Neural cell (in vitro differentiated cells): ENCODE results near the gene IMMP2L. TPM values are rescaled to one million over a fixed set of nuclear protein-coding genes. Genes with fewer than 3 reads are reported as not detected.
A peak's percentile ranks its signal among the peaks of the same experiment; 100 is the strongest.

Experiments
- H2AFZ ChIP-seq: fragments of 200-600, 300-800 bp; sonication (generic), shearing (Covaris generic); 2 replicates; pipeline ENCODE4 v1.6.0; 2014; ENCODE audit warnings: low read depth, mild to moderate bottlenecking, antibody characterized with exemption, low read length, moderate library complexity
- H3F3A ChIP-seq: fragments of 200-600 bp; shearing (Covaris generic); 2 replicates; pipeline ENCODE4 v1.6.1; 2016; ENCODE audit warnings: mild to moderate bottlenecking, moderate library complexity, mixed read lengths, antibody characterized with exemption, low read length; ENCODE audit not compliant: insufficient read depth, poor library complexity, severe bottlenecking
- H3K27ac ChIP-seq: fragments of 200-600, 300-800 bp; sonication (generic), shearing (Covaris generic); 2 replicates; pipeline ENCODE4 v1.5.1; 2014; ENCODE audit warnings: mild to moderate bottlenecking, low read length, moderate library complexity
- H3K27me3 ChIP-seq: fragments of 300-800, 200-600 bp; sonication (generic), shearing (Covaris generic); 2 replicates; pipeline ENCODE4 v1.6.0; 2014; ENCODE audit warnings: mild to moderate bottlenecking, low read depth, low read length, moderate library complexity; ENCODE audit not compliant: insufficient read depth
- H3K36me3 ChIP-seq: fragments of 300-800, 200-600 bp; sonication (generic), shearing (Covaris generic); 2 replicates; pipeline ENCODE4 v1.5.1; 2014; ENCODE audit warnings: mild to moderate bottlenecking, antibody characterized with exemption, low read length, moderate library complexity; ENCODE audit not compliant: insufficient read depth
- H3K4me2 ChIP-seq: fragments of 300-800, 200-600 bp; sonication (generic), shearing (Covaris generic); 2 replicates; pipeline ENCODE4 v1.6.0; 2014; ENCODE audit warnings: mild to moderate bottlenecking, low read length
- H3K4me3 ChIP-seq: fragments of 300-800, 200-600 bp; sonication (generic), shearing (Covaris generic); 2 replicates; pipeline ENCODE4 v1.5.1; 2014; ENCODE audit warnings: mild to moderate bottlenecking, low read length, moderate library complexity
- H3K79me2 ChIP-seq: fragments of 200-600 bp; shearing (Covaris generic); replicated peaks from 2 replicates; pipeline ENCODE4 v1.6.0; 2014; ENCODE audit warnings: mild to moderate bottlenecking, low read length, moderate library complexity; ENCODE audit not compliant: insufficient read depth
- H3K9ac ChIP-seq: fragments of 300-800, 200-600 bp; sonication (generic), shearing (Covaris generic); 2 replicates; pipeline ENCODE4 v1.6.1; 2016; ENCODE audit warnings: mild to moderate bottlenecking, low read length, mixed read lengths
- H3K9me2 ChIP-seq: fragments of 200-600 bp; shearing (Covaris generic); 2 replicates; pipeline ENCODE4 v1.6.1; 2016; ENCODE audit warnings: mild to moderate bottlenecking, low read length, mixed read lengths; ENCODE audit not compliant: insufficient read depth
- H3K9me3 ChIP-seq: fragments of 200-600, 300-800 bp; sonication (generic), shearing (Covaris generic); 2 replicates; pipeline ENCODE4 v1.6.1; 2016; ENCODE audit warnings: mild to moderate bottlenecking, mixed run types, low read length, moderate library complexity, mixed read lengths
- H4K20me1 ChIP-seq: fragments of 200-600 bp; shearing (Covaris generic); 2 replicates; pipeline ENCODE4 v1.6.1; 2016; ENCODE audit warnings: mild to moderate bottlenecking, mixed run types; ENCODE audit not compliant: insufficient read depth
- EP300 ChIP-seq: fragments of 450-650 bp; conservative IDR thresholded peaks from 2 replicates; pipeline ENCODE4 v1.6.1; 2014; ENCODE audit warnings: antibody characterized with exemption, mild to moderate bottlenecking, moderate library complexity; ENCODE audit not compliant: poor library complexity, severe bottlenecking
- EZH2 ChIP-seq: fragments of 200-600, 300-800 bp; shearing (Covaris generic), sonication (generic); IDR thresholded peaks from 2 replicates; pipeline ENCODE4 v1.6.1; 2014; ENCODE audit warnings: antibody characterized with exemption, low read length, borderline replicate concordance, mild to moderate bottlenecking; ENCODE audit not compliant: insufficient read depth, poor library complexity, severe bottlenecking
- MXI1 ChIP-seq: fragments of 450-650 bp; conservative IDR thresholded peaks from 2 replicates; pipeline ENCODE4 v1.6.1; 2014; ENCODE audit warnings: antibody characterized with exemption, mild to moderate bottlenecking; ENCODE audit not compliant: poor library complexity, severe bottlenecking
- POLR2AphosphoS5 ChIP-seq: IDR thresholded peaks from 2 replicates; pipeline ENCODE4 v1.6.1; 2012
- RAD21 ChIP-seq: fragments of 450-650 bp; conservative IDR thresholded peaks from 2 replicates; pipeline ENCODE4 v1.6.1; 2014; ENCODE audit warnings: antibody characterized with exemption, mild to moderate bottlenecking, moderate library complexity
- REST ChIP-seq: IDR thresholded peaks from 2 replicates; pipeline ENCODE4 v1.6.1; 2012; ENCODE audit warnings: borderline replicate concordance
- SMC3 ChIP-seq: fragments of 450-650 bp; conservative IDR thresholded peaks from 2 replicates; pipeline ENCODE4 v1.6.1; 2014; ENCODE audit warnings: antibody characterized with exemption, mild to moderate bottlenecking, moderate library complexity; ENCODE audit not compliant: poor library complexity
- TAF1 ChIP-seq: IDR thresholded peaks from 2 replicates; pipeline ENCODE4 v1.6.1; 2012; ENCODE audit warnings: low read depth
- polyA plus RNA-seq: library from polyadenylated mRNA; depleted of rRNA; stranded (reverse); fragments of >200 nt; gene quantifications from 2 replicates; pipeline ENCODE4 v1.2.3, GENCODE V29; 2014
- TF ChIP-seq, protein P1 (sequence below): fragments of 450-650 bp; IDR thresholded peaks from 2 replicates; pipeline ENCODE4 v1.5.1; 2014; ENCODE audit warnings: antibody characterized with exemption, mild to moderate bottlenecking, moderate library complexity; ENCODE audit not compliant: poor library complexity, severe bottlenecking

The IMMP2L gene
- polyA plus RNA-seq, 1 donor from 2014 or later, result 9.7 TPM

DNA sequence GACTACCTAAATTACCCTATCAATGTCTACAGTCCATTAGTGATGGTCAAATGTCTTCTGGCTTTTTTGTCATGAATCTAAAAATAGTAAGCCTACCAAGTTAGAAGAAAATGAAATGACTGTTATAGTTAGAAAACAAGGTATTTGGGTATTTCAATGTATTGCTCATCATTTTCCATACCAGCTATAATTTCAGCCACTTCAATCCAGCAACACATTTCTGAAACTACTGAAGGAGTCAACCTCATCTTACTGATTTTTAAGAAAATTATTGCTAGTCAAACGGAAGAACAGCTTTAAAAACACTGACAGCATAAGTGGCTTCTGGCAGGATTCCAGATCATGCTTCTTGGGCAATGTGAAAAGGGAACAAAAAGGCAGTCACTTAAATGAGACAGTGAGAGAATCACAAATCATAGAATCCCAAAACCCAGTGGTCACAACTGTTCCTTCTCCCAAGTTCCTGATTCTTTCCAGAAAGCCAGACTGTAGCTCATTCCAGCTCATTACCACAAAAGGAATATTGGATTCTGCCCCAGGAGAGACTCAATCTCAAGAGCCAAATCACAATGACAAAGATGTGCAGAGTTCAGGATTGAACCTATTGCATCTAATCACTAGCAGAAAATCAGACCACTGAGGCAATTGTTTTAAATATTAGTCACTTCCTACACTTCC, 532.6 kb downstream of the IMMP2L start:
- H3K4me2 ChIP-seq, result peak overlapping the region; percentile 38
- no peaks in the 10 kb centered on the region for H3K9me2 ChIP-seq
- H3F3A ChIP-seq, result peaks cover 3% of the 10 kb centered on the region
- H3K27ac ChIP-seq, result peak overlapping the region; percentile 45
- TF ChIP-seq TAF1, result no peak
- TF ChIP-seq, protein P1, sequence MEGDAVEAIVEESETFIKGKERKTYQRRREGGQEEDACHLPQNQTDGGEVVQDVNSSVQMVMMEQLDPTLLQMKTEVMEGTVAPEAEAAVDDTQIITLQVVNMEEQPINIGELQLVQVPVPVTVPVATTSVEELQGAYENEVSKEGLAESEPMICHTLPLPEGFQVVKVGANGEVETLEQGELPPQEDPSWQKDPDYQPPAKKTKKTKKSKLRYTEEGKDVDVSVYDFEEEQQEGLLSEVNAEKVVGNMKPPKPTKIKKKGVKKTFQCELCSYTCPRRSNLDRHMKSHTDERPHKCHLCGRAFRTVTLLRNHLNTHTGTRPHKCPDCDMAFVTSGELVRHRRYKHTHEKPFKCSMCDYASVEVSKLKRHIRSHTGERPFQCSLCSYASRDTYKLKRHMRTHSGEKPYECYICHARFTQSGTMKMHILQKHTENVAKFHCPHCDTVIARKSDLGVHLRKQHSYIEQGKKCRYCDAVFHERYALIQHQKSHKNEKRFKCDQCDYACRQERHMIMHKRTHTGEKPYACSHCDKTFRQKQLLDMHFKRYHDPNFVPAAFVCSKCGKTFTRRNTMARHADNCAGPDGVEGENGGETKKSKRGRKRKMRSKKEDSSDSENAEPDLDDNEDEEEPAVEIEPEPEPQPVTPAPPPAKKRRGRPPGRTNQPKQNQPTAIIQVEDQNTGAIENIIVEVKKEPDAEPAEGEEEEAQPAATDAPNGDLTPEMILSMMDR, result no peak
- no peak for TF ChIP-seq REST
- peak; percentile 28 for TF ChIP-seq POLR2AphosphoS5
- TF ChIP-seq EZH2, result no peak
- peak; percentile 66 for TF ChIP-seq EP300
- no peak for TF ChIP-seq MXI1
- no peak for TF ChIP-seq RAD21
- TF ChIP-seq SMC3, result no peak
- H4K20me1 ChIP-seq, result no peaks in the 10 kb centered on the region
- peaks cover 2% of the 10 kb centered on the region for H3K27me3 ChIP-seq
- H3K9me3 ChIP-seq, result no peaks in the 10 kb centered on the region
- no peaks in the 10 kb centered on the region for H3K79me2 ChIP-seq
- no peak overlapping the region for H3K4me3 ChIP-seq
- no peaks in the 10 kb centered on the region for H3K36me3 ChIP-seq
- no peak overlapping the region for H2AFZ ChIP-seq
- peak overlapping the region; percentile 4 for H3K9ac ChIP-seq

GRCh38 chr7:111029141-111029572, 533.1 kb downstream of the IMMP2L start:
- Histone ChIP-seq H3K9ac (no peak overlapping the region), H3K4me3 (no peak overlapping the region), H4K20me1 (no peaks in the 10 kb centered on the region), H3F3A (peaks cover 3% of the 10 kb centered on the region), H3K9me3 (no peaks in the 10 kb centered on the region), H3K9me2 (no peaks in the 10 kb centered on the region), H3K4me2 (no peak overlapping the region), H2AFZ (no peak overlapping the region), H3K79me2 (no peaks in the 10 kb centered on the region), H3K27me3 (peaks cover 2% of the 10 kb centered on the region), H3K27ac (peak overlapping the region; percentile 45), H3K36me3 (no peaks in the 10 kb centered on the region)
- TF ChIP-seq POLR2AphosphoS5, result no peak
- TF ChIP-seq, protein P1, result no peak
- no peak for TF ChIP-seq EZH2
- no peak for TF ChIP-seq MXI1
- no peak for TF ChIP-seq REST
- TF ChIP-seq SMC3, result no peak
- TF ChIP-seq RAD21, result no peak
- no peak for TF ChIP-seq TAF1
- TF ChIP-seq EP300, result no peak
